GM21390 (cell line): ENCODE data around the gene OR5T2.
"Not testable (repeated sequence)": the region's sequence is repeated elsewhere in the genome, so short reads cannot be mapped to it uniquely, and the experiment has no call there.

ENCODE experiments used
- ATAC-seq: cut with Tn5 transposase; IDR thresholded peaks from one replicate; pipeline ENCODE4 v1.9.1; 2021; ENCODE audit not compliant: unreplicated experiment

The OR5T2 gene

GRCh38 chr11:56234155-56234554 lies at the start of gene OR5T2:
Gene OR5T2 (minus strand): TSS chr11:56234255. CDS start chr11:56233062, 1,193 bp downstream.
- ATAC-seq: no peak

- ATAC-seq: no peak
Measured at GRCh38 chr11:56273854-56274253, 39.8 kb upstream of the OR5T2 start, which contains the start of gene OR5T1. Gene OR5T1 (plus strand): TSS chr11:56274154. CDS start chr11:56275639, 1,485 bp downstream.

GRCh38 chr11:56271092-56271491 lies 37.0 kb upstream of the OR5T2 start:
- no peak for ATAC-seq

- ATAC-seq: no peak
Measured at GRCh38 chr11:56251954-56252353, 17.9 kb upstream of the OR5T2 start, which contains the start of gene OR5T3. Gene OR5T3 (plus strand): TSS chr11:56252254. CDS start chr11:56252254, 0 bp downstream.

GRCh38 chr11:56219735-56220134 lies 14.3 kb downstream of the OR5T2 start:
- ATAC-seq: not testable (repeated sequence)

- no peak for ATAC-seq
Measured at GRCh38 chr11:56214537-56214936, 19.5 kb downstream of the OR5T2 start.

- ATAC-seq: no peak
Measured at GRCh38 chr11:56207790-56208189, 26.3 kb downstream of the OR5T2 start.

- ATAC-seq: no peak
Measured at GRCh38 chr11:56197367-56197766, 36.7 kb downstream of the OR5T2 start.

- ATAC-seq: no peak
Measured at GRCh38 chr11:56196705-56197104, 37.4 kb downstream of the OR5T2 start.

- ATAC-seq: no peak
Measured at GRCh38 chr11:56188602-56189001, 45.5 kb downstream of the OR5T2 start.

- no peak for ATAC-seq
Measured at GRCh38 chr11:56183459-56183858, 50.6 kb downstream of the OR5T2 start.
